Keratinocyte (primary cell): ENCODE data around the gene EPHA1.

Source experiments
- CTCF ChIP-seq, 3 experiments: IDR thresholded peaks in 1 of 3; conservative IDR thresholded peaks in 1 of 3; optimal IDR thresholded peaks in 1 of 3; 2 replicates in 2 of 3; 3 replicates in 1 of 3; pipeline versions ENCODE3 to v1.5.1; 2011; ENCODE audit warnings: low read length in 3 of 3, mild to moderate bottlenecking in 3 of 3, moderate library complexity in 2 of 3, control low read depth in 1 of 3, inconsistent platforms in 1 of 3; ENCODE audit not compliant: insufficient read depth in 2 of 3; ENCODE audit errors: extremely low read depth in 1 of 3
- EZH2 ChIP-seq: IDR thresholded peaks from one replicate; pipeline ENCODE4 v1.6.1; 2012; ENCODE audit warnings: inconsistent platforms, mild to moderate bottlenecking, low read length, moderate library complexity

DNA sequence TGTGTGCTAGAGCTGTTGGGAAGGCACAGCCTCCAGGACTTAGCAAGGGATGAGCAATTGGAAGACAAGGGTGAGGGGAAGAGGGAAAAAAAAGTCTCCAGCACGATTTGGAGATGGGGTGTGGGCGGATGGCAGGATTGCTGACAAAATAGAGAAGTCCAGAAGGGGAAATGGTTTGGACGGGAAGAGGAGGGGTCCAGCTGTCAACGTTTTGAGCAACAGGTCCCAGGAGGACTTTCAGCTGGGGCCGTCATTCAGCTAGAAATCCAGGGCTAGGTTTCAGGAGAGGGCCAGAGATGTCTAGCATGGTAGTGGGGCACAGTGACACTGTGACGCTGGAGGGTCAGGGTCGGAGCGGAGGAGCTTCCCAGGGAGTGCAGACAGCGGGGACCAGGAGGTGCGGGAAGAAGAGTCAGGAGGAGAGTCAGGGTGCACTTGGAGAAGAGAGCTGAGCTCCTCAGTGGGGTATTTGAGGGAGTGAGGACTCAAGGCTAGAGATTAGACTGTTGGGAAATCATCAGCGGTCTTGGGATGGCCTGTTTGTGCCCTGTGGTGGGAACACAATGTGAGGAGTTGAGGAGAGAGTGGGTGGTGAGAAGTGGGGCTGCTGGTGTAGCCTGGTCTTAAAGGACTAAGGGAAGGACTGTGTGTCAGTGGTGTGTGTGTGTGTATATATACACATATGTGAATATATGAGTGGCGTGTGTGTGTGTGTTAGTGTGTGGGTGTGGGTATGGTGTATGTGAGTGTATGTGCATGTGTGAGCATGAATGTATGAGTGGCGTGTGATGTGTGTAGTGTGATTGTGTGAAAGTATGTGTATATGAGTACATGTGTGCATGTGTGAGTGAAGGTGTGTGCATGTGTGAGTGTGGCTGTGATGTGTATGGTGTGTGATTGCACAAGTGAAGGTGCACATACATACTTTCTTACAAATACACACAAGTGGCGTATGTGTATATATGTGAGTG, 23.7 kb downstream of the EPHA1 start:
- TF ChIP-seq CTCF (optimal IDR thresholded peaks at IDR 0.05 in 1 of 3, IDR thresholded peaks at IDR 0.05 in 1 of 3, conservative IDR thresholded peaks at IDR 0.05 in 1 of 3; ENCODE audit: extremely low read depth in 1 of 3, insufficient read depth in 2 of 3, low read length in 3 of 3) (no peak), EZH2 (no peak)
